ENCODE data around the gene WDR49.
"Not testable (repeated sequence)": the region's sequence is repeated elsewhere in the genome, so short reads cannot be mapped to it uniquely, and the experiment has no call there.

WDR49 gene

GRCh38 chr3:167614196-167614595 lies 39.5 kb downstream of the WDR49 start:
- DNase-seq: not testable (repeated sequence)

- no peak for DNase-seq
Observed at GRCh38 chr3:167611718-167612117, 42.0 kb downstream of the WDR49 start.

GRCh38 chr3:167609156-167609555 lies 44.6 kb downstream of the WDR49 start:
- no peak for DNase-seq

- no peak for DNase-seq
Observed at GRCh38 chr3:167606836-167607235, 46.9 kb downstream of the WDR49 start.

- DNase-seq: no peak
Observed at GRCh38 chr3:167605871-167606270, 47.9 kb downstream of the WDR49 start.

- DNase-seq: no peak
Observed at GRCh38 chr3:167602041-167602440, 51.7 kb downstream of the WDR49 start.

DNA sequence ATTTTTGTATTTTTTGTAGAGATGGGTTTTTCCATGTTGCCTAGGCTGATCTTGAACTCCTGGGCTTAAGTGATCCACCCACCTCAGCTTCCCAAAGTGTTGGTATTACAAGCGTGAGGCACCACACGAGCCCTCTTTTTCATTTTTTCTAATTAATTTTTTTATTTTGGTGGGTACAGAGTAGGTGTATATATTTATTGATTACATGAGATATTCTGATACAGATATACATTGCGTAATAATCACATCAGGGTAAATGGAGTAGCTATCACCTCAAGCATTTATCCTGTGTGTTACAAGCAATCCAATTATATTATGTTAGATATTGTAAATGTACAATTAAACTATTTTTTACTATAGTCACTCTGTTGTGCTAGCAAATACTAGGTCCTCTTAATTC lies 66.1 kb downstream of the WDR49 start:
- DNase-seq: no peak

- no peak for DNase-seq
Observed at GRCh38 chr3:167575000-167575600, 78.6 kb downstream of the WDR49 start.

GRCh38 chr3:167572991-167573390 lies 80.8 kb downstream of the WDR49 start:
- no peak for DNase-seq

DNA sequence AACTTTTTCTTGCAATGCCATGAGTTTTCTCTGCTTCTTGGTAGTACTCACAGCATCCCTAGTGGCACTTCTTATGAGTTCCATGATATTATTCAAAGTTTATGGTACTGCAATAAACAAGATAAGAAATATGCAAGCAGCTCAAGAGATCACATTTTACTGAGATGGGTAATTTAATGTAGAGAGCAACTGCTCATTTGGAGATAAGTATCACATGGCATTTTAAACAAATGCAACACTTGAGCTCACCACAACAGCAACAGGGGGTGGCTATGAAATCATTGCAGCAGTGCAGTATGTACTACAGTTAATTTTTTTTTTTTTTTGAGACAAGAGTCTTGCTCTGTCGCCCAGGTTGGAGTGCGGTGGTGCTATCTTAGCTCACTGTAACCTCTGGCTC lies 85.1 kb downstream of the WDR49 start:
- no peak for DNase-seq

GRCh38 chr3:167565489-167565888 lies 88.3 kb downstream of the WDR49 start:
- DNase-seq: no peak

DNA sequence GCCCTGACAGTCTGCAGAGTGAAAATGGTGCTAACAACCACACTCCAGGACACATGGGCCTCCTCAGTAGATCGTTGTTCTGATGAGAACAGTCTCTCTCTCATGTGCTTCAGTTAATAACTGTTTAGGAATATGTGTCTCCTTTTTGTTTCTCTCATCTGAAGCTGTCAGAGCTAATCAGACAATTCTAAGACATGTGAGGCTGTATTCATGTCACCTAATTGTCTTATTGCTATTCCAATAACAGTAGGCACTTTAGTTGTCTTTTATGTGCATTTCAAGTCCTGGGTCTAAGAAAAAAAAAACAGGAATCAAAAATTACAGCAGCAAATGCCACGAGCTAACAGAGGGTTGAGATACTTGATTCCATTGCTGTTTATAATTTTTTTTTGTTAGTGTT lies 89.1 kb downstream of the WDR49 start:
- no peak for DNase-seq

- DNase-seq: no peak
Observed at GRCh38 chr3:167559924-167560323, 93.8 kb downstream of the WDR49 start.

DNA sequence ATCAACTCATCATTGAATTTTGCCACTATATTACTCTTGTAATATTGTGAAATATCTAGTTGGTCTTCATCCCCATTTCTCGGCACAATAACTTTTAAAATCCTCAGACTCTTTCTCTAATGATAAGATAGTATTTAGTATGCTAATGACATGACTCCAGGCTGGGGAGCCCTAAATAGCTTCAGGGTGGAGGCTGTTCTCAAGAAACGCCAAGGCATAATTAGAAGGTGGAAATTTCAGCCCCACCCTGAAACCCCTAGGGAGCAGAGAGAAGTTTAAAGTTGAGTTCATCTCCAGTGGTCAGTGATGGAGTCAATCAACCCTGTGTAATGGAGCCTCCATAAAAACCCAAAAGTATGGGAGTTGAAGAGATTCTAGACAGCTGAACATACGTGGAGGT lies 98.8 kb downstream of the WDR49 start:
- no peak for DNase-seq

DNA sequence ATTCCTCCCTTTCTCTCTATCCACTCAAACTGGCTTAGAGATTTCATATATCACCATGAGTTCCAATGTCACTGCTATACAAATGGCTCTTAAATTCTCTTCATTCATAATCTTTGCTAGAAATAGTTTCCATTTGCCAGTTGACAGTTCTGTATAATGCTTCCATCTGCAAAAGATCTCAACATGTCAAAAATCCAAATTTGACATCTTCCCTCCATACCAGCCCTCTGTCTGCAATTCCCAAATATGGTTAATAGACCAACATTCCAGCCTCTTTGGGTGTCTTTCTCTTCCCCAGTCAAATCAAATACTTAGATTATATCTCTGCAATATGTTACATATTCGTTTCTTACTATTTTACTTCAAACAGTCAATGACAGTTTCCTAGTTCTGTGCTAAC lies 115.7 kb downstream of the WDR49 start:
- DNase-seq: no peak

- no peak for DNase-seq
Observed at GRCh38 chr3:167521006-167521355, 132.8 kb downstream of the WDR49 start.

DNA sequence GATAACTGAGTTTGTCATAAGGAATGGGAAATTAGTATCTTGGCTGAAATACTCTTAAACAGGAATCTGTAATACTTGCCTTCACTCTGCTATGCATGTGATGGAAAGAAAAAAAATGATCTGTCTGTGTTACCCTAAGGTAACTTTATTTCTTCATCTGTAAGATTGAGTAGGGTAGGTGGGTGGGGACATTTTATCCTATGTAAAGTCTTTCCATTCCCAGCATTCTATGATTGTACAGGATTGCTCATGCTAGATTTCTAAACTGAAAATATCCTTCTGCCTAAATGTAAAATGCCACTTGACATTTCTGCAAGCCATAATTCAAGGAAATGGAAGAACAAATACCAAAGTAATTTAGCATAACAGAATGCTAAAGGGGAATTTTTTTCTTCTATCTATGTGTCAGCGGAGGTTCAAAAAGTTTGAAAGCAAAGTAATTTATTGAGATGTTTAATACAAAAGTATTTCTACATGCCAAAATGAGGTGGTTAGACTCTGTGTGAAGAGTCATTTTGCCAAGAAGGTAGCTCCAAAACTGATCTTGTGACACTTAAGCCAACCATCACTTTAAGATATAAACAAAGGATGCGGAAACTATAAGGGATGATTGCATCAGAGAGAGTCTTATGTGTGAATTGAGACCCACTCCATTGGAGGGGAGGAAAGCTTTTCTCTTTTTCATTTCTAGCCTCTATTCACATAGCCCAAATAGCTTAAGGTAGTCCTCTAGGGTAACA lies 133.3 kb downstream of the WDR49 start:
- no peak for DNase-seq

DNA sequence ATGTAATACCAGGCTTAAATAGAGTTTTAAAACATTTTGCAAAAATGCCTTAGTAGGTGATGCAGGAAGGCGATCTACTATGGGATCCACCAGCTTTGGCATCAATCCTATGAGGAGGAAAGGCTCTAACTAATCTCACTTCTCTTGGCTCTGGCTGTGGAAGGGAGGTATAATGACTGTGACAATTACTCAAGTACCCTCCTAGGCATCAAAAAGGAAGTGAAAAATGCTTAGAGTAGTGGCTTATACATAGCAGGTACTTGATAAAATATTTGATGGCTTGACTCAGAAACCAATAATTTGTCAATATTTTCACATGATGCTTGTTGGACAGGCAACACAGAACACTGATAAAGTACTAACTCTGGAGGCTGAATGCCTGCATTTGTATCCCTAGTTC lies 145.8 kb downstream of the WDR49 start:
- no peak for DNase-seq

DNA sequence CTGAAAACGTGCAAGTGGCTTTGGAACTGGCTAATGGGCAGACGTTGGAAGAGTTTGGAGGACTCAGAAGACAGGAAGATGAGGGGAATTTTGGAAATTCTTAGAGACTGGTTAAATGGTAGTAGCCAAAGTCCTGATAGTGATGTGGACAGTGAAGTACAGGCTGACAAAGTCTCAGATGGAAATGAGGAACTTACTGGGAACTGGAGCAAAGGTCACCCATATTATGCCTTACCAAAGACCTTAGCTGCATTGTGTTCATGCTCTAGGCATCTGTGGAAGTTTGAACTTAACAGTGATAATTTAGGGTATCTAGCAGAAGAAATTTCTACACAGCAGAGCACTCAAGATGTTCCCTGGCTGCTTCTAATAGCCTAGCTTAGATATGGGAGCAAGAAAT lies 151.3 kb downstream of the WDR49 start:
- no peak for DNase-seq

DNA sequence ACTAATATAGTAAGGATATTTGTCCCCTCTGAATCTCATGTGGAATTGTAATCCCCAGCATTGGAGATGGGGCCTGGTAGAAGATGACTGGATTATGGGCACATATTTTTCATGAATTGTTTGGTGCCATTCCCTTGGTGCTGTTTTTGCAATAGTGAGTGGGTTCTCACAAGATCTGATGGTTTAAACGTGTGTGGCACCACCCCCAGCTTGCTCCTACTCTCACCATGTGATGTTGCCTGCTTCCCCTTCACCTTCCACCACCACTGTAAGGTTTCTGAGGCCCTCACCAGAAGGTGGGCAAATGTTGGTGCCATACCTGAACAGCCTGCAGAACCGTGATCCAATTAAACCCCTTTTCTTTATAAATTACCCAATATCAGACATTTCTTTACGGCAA lies 151.8 kb downstream of the WDR49 start:
- no peak for DNase-seq

- DNase-seq: no peak
Observed at GRCh38 chr3:167497903-167498302, 155.8 kb downstream of the WDR49 start.

DNA sequence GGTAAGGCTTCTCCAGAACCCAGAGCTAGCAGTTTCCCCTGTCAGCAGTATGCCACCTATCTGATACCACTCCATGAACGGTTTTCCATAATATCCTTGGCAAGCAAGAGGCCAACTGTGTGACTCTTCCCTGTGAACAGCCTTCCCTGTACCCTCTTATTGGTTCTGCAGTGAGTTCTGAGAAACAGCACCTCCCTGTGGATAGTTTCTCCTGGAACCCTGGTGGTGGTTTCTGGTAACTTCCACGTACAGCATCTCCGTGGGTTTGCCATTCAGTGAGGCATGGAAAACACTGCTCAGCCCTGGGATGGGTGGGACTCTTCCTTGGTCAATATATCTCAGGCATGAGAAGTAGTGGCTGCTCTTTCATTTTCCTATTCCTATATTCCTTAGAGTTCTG lies 160.5 kb downstream of the WDR49 start:
- DNase-seq: no peak

DNA sequence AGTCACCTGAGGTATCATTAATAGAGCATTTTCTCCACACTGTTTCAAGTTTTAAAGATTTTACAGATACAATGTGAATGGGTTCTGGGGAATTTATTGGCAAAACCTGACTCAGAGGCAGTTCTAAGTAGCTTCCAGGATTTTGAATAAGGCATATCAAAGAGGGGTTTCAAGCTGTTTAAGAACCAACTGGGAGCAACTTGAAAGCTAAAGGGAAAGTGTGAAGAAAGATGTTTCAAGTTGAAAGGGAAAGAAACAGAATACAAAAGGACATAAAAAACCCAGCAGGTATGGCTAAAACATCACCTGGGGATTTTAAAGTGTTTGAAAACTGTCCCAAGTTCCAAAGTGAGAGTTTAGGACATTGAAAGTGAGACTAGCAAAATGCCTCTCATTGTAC lies 162.1 kb downstream of the WDR49 start:
- DNase-seq: no peak

- no peak for DNase-seq
Observed at GRCh38 chr3:167489571-167489970, 164.2 kb downstream of the WDR49 start.

DNA sequence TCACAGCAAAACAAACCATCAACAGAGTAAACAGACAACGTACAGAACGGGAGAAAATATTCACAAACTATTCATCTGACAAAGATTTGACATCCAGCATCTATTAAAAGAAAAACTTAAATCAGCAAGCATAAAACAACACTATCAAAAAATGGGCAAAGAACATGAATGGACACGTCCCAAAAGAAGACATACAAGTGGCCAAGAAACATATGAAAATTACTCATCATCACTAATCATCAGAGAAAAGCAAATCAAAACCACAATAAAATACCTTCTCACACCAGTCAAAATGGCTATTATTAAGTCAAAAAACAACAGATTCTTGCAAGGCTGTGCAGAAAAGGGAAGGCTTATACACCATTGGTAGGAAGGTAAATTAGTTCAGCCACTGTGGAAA lies 166.2 kb downstream of the WDR49 start:
- no peak for DNase-seq
